ENCODE data around the gene PRKCE. TPM values are rescaled to one million over a fixed set of nuclear protein-coding genes. Genes with fewer than 3 reads are reported as not detected.

PRKCE gene
- polyA plus RNA-seq, 1 of the 3 experiments (the other 2 are of a cell fraction): 16.3 TPM

- no peak for TF ChIP-seq EZH2phosphoT487 (IDR thresholded peaks at IDR 0.05; ENCODE audit: borderline replicate concordance, low read depth)
- no peak for TF ChIP-seq TCF12 (IDR thresholded peaks at IDR 0.05)
- no peak for TF ChIP-seq EP300 (IDR thresholded peaks at IDR 0.05; ENCODE audit: borderline replicate concordance in 1 of 2, low read depth in 1 of 2, low read length in 1 of 2)
- no peak for TF ChIP-seq IRF3 (IDR thresholded peaks at IDR 0.05; ENCODE audit: low read depth, low read length)
- TF ChIP-seq RXRA (IDR thresholded peaks at IDR 0.05; ENCODE audit: borderline replicate concordance, low read depth): no peak
- TF ChIP-seq MEF2A (IDR thresholded peaks at IDR 0.05; ENCODE audit: borderline replicate concordance, low read depth): no peak
- no peak for TF ChIP-seq FOXJ3 (CRISPR knock-in tag; IDR thresholded peaks at IDR 0.05)
- peak; percentile 92 for TF ChIP-seq SIN3A (IDR thresholded peaks at IDR 0.05; ENCODE audit: borderline replicate concordance, low read depth, low read length)
- no peak for TF ChIP-seq USF2 (IDR thresholded peaks at IDR 0.05; ENCODE audit: borderline replicate concordance, low read depth, low read length)
- no peak for TF ChIP-seq RAD21 (IDR thresholded peaks at IDR 0.05; ENCODE audit: low read length)
- TF ChIP-seq RFX5 (IDR thresholded peaks at IDR 0.05; ENCODE audit: low read length): peak; percentile 36; the same call in 1 of the 2 replicates
- peak; percentile 97 for TF ChIP-seq MXI1 (IDR thresholded peaks at IDR 0.05; ENCODE audit: low read depth, low read length)
- no peak for TF ChIP-seq NRF1 (IDR thresholded peaks at IDR 0.05; ENCODE audit: low read depth, low read length)
- TF ChIP-seq PBX3 (IDR thresholded peaks at IDR 0.05): peak; percentile 34
- 0 out of 2 replicates have a peak, but pooled peaks have one; percentile 44 for TF ChIP-seq ZBTB33 (IDR thresholded peaks at IDR 0.05; ENCODE audit: borderline replicate concordance, low read depth)
- 0 out of 2 replicates have a peak, but pooled peaks have one; percentile 26 for TF ChIP-seq TEAD4 (IDR thresholded peaks at IDR 0.05; ENCODE audit: borderline replicate concordance, insufficient read depth)
Observed at GRCh38 chr2:45611020-45611859, 40.2 kb upstream of the PRKCE start, which contains the start of gene SRBD1 (continued).

Data from SK-N-SH (cell line).